GM23338 (cell line): ENCODE data around the gene COL1A1. TPM values are rescaled to one million over a fixed set of nuclear protein-coding genes. Genes with fewer than 3 reads are reported as not detected.
A peak's percentile ranks its signal among the peaks of the same experiment; 100 is the strongest.

ENCODE experiments used
- ATAC-seq: fragments of 200-7000 bp; cut with Tn5 transposase; 3 replicates; pipeline ENCODE4 v1.9.1; 2020
- DNase-seq: peaks from one replicate; pipeline ENCODE4 v3.0.0-alpha.2; 2015; ENCODE audit warnings: low spot score
- H2AFZ ChIP-seq: fragments of 200-600 bp; sonication (generic); 2 replicates; pipeline ENCODE4 v1.8.0; 2016; ENCODE audit warnings: antibody characterized with exemption, mild to moderate bottlenecking, moderate library complexity
- H3F3A ChIP-seq: fragments of 200-600 bp; sonication (generic); replicated peaks from 2 replicates; pipeline ENCODE4 v1.8.0; 2017; ENCODE audit warnings: antibody characterized with exemption, mixed run types, low read depth
- H3K27ac ChIP-seq: fragments of 200-600 bp; sonication (generic); 2 replicates; pipeline ENCODE4 v1.6.1; 2016; ENCODE audit warnings: low read depth
- H3K27me3 ChIP-seq: fragments of 200-600 bp; sonication (generic); 2 replicates; pipeline ENCODE4 v1.8.0; 2016; ENCODE audit warnings: mild to moderate bottlenecking, mixed run types, moderate library complexity; ENCODE audit not compliant: insufficient read depth
- H3K36me3 ChIP-seq: fragments of 200-600 bp; sonication (generic); 2 replicates; pipeline ENCODE4 v1.8.0; 2016; ENCODE audit warnings: mild to moderate bottlenecking; ENCODE audit not compliant: insufficient read depth
- H3K4me1 ChIP-seq: fragments of 200-600 bp; sonication (generic); 2 replicates; pipeline ENCODE4 v1.8.0; 2016; ENCODE audit warnings: mild to moderate bottlenecking, moderate library complexity; ENCODE audit not compliant: insufficient read depth
- H3K4me2 ChIP-seq: fragments of 200-600 bp; sonication (generic); 2 replicates; pipeline ENCODE4 v1.7.1; 2017; ENCODE audit warnings: mixed run types
- H3K4me3 ChIP-seq: fragments of 200-600 bp; sonication (generic); 2 replicates; pipeline ENCODE4 v1.6.1; 2016; ENCODE audit warnings: mixed run types
- H3K79me2 ChIP-seq: fragments of 200-600 bp; sonication (generic); replicated peaks from 2 replicates; pipeline ENCODE4 v1.8.0; 2017; ENCODE audit warnings: mild to moderate bottlenecking; ENCODE audit not compliant: insufficient read depth
- H3K9me2 ChIP-seq: fragments of 200-600 bp; sonication (generic); 2 replicates; pipeline ENCODE4 v1.8.0; 2017; ENCODE audit not compliant: insufficient read depth
- H4K20me1 ChIP-seq: fragments of 200-600 bp; sonication (generic); replicated peaks from 2 replicates; pipeline ENCODE4 v1.8.0; 2017; ENCODE audit warnings: mild to moderate bottlenecking; ENCODE audit not compliant: insufficient read depth
- H3K27ac Mint-ChIP-seq: 2 replicates; pipeline ENCODE4 v1.8.0; 2020; ENCODE audit warnings: inconsistent platforms, mild to moderate bottlenecking, moderate library complexity, mixed read lengths
- H3K27me3 Mint-ChIP-seq: 3 replicates; pipeline ENCODE4 v1.8.0; 2022; ENCODE audit warnings: low read depth, mild to moderate bottlenecking, moderate library complexity, mixed read lengths, inconsistent platforms; ENCODE audit not compliant: insufficient read depth, poor library complexity
- H3K36me3 Mint-ChIP-seq: 3 replicates; pipeline ENCODE4 v1.8.0; 2021; ENCODE audit warnings: low read depth, mild to moderate bottlenecking, inconsistent platforms, moderate library complexity, mixed read lengths
- H3K4me1 Mint-ChIP-seq: 3 replicates; pipeline ENCODE4 v1.8.0; 2020; ENCODE audit warnings: mild to moderate bottlenecking, inconsistent platforms, mixed read lengths
- H3K4me3 Mint-ChIP-seq: 3 replicates; pipeline ENCODE4 v1.8.0; 2021; ENCODE audit warnings: moderate library complexity, mild to moderate bottlenecking, inconsistent platforms, mixed read lengths
- H3K9me3 Mint-ChIP-seq: 3 replicates; pipeline ENCODE4 v1.8.0; 2020; ENCODE audit warnings: moderate library complexity, mild to moderate bottlenecking, inconsistent platforms, mixed read lengths
- CREB1 ChIP-seq: fragments of 250-450 bp; sonication (Bioruptor Pico); IDR thresholded peaks from 2 replicates; pipeline ENCODE4 v1.5.0; 2020; ENCODE audit warnings: low read depth, mild to moderate bottlenecking, moderate library complexity
- EZH2 ChIP-seq: fragments of 200-600 bp; sonication (generic); IDR thresholded peaks from one replicate; pipeline ENCODE4 v1.8.0; 2017; ENCODE audit warnings: antibody characterized with exemption, mild to moderate bottlenecking, low read depth; ENCODE audit not compliant: unreplicated experiment
- EZH2phosphoT487 ChIP-seq: fragments of 200-600 bp; sonication (generic); IDR thresholded peaks from one replicate; pipeline ENCODE4 v1.8.1; 2018; ENCODE audit warnings: antibody characterized with exemption; ENCODE audit not compliant: unreplicated experiment
- JUNB ChIP-seq: IDR thresholded peaks from one replicate; pipeline ENCODE4 v1.6.1; 2016; ENCODE audit warnings: antibody characterized with exemption; ENCODE audit not compliant: unreplicated experiment
- NANOG ChIP-seq: IDR thresholded peaks from 2 replicates; pipeline ENCODE4 v1.6.1; 2016; ENCODE audit warnings: antibody characterized with exemption, borderline replicate concordance
- POLR2AphosphoS5 ChIP-seq: IDR thresholded peaks from 2 replicates; pipeline ENCODE4 v1.6.1; 2016; ENCODE audit warnings: antibody characterized with exemption, low read depth
- STAT1 ChIP-seq: IDR thresholded peaks from one replicate; pipeline ENCODE4 v1.6.1; 2016; ENCODE audit warnings: antibody characterized with exemption; ENCODE audit not compliant: unreplicated experiment
- ZNF114 ChIP-seq: fragments of 250-450 bp; sonication (Bioruptor Pico); IDR thresholded peaks from 2 replicates; pipeline ENCODE4 v1.5.0; 2020; ENCODE audit warnings: mild to moderate bottlenecking, moderate library complexity
- ZNF331 ChIP-seq: fragments of 250-450 bp; sonication (Bioruptor Pico); IDR thresholded peaks from 2 replicates; pipeline ENCODE4 v1.5.0; 2020; ENCODE audit warnings: low read depth, mild to moderate bottlenecking, moderate library complexity
- polyA plus RNA-seq: library from polyadenylated mRNA; unstranded; fragments of >200 nt; fragmentation: Nextera tagmentation; extraction: Ambion mirVana; gene quantifications from 2 replicates; pipeline ENCODE4 v1.2.1, GENCODE V29; 2016
- total RNA-seq: library from RNA; depleted of rRNA; stranded (reverse); fragments of >200 nt; shearing (Covaris generic); gene quantifications from 2 replicates; pipeline ENCODE4 v1.2.3, GENCODE V29; 2014
- TF ChIP-seq, protein P1 (sequence below): IDR thresholded peaks from 2 replicates; pipeline ENCODE4 v1.6.1; 2016; ENCODE audit warnings: antibody characterized with exemption
- TF ChIP-seq, protein P2 (sequence below): IDR thresholded peaks from one replicate; pipeline ENCODE4 v1.6.1; 2018; ENCODE audit warnings: antibody characterized with exemption; ENCODE audit not compliant: unreplicated experiment
- TF ChIP-seq, protein P3 (sequence below), 2 experiments: fragments of 200-600 bp in 1 of 2; sonication (generic) in 1 of 2; conservative IDR thresholded peaks; 2 replicates each; pipeline versions ENCODE4 v1.5.1 to v1.6.1; 2016 to 2017; ENCODE audit warnings: antibody characterized with exemption in 2 of 2, low read depth in 2 of 2, mild to moderate bottlenecking in 2 of 2, moderate library complexity in 1 of 2

COL1A1 gene
- total and polyA plus RNA-seq, 2 experiments from 2014 or later, result 21.2 to 34.3 TPM

DNA sequence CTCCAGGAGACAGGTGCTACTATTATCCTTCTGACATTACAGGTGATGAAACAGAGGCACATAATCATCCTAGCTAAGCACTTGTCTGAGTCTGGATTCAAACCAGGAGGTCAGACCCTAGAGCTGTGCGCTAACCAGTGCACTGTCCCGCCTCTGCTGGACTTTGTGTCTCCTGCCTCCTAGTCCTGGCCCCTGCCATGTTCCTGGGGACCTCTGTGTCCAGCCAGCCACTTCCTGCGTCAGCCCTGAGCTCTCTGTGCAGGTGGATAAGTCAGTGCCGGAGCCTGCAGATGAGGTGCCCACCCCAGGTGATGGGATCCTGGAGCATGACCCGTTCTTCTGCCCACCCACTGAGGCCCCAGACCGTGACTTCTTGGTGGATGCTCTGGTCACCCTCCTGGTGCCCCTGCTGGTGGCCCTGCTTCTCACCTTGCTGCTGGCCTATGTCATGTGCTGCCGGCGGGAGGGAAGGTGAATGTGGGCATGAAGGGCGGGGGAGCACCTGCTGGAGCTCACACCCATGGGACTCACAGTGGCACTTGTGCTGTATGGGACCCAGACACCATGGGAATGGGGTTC lies 31.5 kb downstream of the COL1A1 start:
- Histone ChIP-seq H3K27ac (no peak overlapping the region), H2AFZ (no peak overlapping the region), H3K79me2 (no peaks in the 10 kb centered on the region), H3K4me1 (no peaks in the 10 kb centered on the region), H3K4me3 (no peak overlapping the region), H3K4me2 (no peak overlapping the region), H3F3A (no peaks in the 10 kb centered on the region), H3K27me3 (no peaks in the 10 kb centered on the region), H3K9me2 (no peaks in the 10 kb centered on the region), H4K20me1 (no peaks in the 10 kb centered on the region), H3K36me3 (no peaks in the 10 kb centered on the region)
- Mint-ChIP-seq H3K9me3 (no peaks in the 10 kb centered on the region; the same call in 2 of the 3 replicates), H3K4me3 (no peak overlapping the region), H3K27me3 (peaks cover 14% of the 10 kb centered on the region), H3K4me1 (peaks cover 27% of the 10 kb centered on the region), H3K27ac (no peak overlapping the region), H3K36me3 (no peaks in the 10 kb centered on the region)
- DNase-seq, result no peak
- ATAC-seq, result no peak
- no peak for TF ChIP-seq EZH2
- TF ChIP-seq, protein P1, sequence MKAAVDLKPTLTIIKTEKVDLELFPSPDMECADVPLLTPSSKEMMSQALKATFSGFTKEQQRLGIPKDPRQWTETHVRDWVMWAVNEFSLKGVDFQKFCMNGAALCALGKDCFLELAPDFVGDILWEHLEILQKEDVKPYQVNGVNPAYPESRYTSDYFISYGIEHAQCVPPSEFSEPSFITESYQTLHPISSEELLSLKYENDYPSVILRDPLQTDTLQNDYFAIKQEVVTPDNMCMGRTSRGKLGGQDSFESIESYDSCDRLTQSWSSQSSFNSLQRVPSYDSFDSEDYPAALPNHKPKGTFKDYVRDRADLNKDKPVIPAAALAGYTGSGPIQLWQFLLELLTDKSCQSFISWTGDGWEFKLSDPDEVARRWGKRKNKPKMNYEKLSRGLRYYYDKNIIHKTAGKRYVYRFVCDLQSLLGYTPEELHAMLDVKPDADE, result no peak
- no peak for TF ChIP-seq ZNF114
- no peak for TF ChIP-seq STAT1
- TF ChIP-seq, protein P2, sequence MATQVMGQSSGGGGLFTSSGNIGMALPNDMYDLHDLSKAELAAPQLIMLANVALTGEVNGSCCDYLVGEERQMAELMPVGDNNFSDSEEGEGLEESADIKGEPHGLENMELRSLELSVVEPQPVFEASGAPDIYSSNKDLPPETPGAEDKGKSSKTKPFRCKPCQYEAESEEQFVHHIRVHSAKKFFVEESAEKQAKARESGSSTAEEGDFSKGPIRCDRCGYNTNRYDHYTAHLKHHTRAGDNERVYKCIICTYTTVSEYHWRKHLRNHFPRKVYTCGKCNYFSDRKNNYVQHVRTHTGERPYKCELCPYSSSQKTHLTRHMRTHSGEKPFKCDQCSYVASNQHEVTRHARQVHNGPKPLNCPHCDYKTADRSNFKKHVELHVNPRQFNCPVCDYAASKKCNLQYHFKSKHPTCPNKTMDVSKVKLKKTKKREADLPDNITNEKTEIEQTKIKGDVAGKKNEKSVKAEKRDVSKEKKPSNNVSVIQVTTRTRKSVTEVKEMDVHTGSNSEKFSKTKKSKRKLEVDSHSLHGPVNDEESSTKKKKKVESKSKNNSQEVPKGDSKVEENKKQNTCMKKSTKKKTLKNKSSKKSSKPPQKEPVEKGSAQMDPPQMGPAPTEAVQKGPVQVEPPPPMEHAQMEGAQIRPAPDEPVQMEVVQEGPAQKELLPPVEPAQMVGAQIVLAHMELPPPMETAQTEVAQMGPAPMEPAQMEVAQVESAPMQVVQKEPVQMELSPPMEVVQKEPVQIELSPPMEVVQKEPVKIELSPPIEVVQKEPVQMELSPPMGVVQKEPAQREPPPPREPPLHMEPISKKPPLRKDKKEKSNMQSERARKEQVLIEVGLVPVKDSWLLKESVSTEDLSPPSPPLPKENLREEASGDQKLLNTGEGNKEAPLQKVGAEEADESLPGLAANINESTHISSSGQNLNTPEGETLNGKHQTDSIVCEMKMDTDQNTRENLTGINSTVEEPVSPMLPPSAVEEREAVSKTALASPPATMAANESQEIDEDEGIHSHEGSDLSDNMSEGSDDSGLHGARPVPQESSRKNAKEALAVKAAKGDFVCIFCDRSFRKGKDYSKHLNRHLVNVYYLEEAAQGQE, result no peak
- TF ChIP-seq EZH2phosphoT487, result no peak
- TF ChIP-seq JUNB, result no peak
- TF ChIP-seq ZNF331 (CRISPR knock-in tag), result no peak
- no peak for TF ChIP-seq NANOG
- TF ChIP-seq POLR2AphosphoS5, result no peak

DNA sequence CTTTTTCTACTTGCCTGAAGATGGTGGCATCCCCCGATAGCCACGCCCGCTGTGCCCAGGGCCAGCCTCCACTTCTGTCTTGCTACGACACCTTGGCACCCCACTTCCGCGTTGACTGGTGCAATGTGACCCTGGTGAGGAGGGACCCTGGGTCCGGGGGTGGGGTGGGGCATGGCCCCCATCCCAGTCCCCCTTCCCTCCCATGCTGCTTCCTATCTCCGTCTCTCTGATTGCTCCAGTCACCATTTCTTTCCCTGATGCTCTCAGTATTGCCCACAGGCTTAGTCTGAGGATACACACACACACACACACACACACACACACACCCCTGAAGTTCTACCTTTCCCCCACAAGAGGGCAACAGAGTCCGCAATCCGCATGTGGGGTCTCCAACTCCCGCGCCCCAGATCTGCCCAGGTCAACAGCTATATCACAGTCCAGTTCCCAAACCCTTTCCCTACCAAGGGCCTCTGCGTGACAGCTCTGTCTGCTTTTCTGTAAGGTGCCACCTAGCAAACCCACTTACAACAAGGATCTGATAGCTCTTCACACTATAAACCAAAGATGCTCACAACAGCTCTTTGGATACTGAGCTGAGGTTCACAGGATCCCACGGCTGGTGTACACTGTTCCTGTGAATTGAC lies 32.2 kb downstream of the COL1A1 start:
- Mint-ChIP-seq H3K27me3 (peaks cover 16% of the 10 kb centered on the region), H3K27ac (no peak overlapping the region), H3K4me1 (peaks cover 27% of the 10 kb centered on the region), H3K36me3 (no peaks in the 10 kb centered on the region), H3K9me3 (no peaks in the 10 kb centered on the region; the same call in 2 of the 3 replicates), H3K4me3 (no peak overlapping the region; the same call in 2 of the 3 replicates)
- no peak for TF ChIP-seq EZH2phosphoT487
- TF ChIP-seq CREB1 (CRISPR knock-in tag), result peak; percentile 61
- TF ChIP-seq, protein P1, result no peak
- TF ChIP-seq, protein P3, sequence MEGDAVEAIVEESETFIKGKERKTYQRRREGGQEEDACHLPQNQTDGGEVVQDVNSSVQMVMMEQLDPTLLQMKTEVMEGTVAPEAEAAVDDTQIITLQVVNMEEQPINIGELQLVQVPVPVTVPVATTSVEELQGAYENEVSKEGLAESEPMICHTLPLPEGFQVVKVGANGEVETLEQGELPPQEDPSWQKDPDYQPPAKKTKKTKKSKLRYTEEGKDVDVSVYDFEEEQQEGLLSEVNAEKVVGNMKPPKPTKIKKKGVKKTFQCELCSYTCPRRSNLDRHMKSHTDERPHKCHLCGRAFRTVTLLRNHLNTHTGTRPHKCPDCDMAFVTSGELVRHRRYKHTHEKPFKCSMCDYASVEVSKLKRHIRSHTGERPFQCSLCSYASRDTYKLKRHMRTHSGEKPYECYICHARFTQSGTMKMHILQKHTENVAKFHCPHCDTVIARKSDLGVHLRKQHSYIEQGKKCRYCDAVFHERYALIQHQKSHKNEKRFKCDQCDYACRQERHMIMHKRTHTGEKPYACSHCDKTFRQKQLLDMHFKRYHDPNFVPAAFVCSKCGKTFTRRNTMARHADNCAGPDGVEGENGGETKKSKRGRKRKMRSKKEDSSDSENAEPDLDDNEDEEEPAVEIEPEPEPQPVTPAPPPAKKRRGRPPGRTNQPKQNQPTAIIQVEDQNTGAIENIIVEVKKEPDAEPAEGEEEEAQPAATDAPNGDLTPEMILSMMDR (conservative IDR thresholded peaks at IDR 0.05; ENCODE audit: low read depth in 2 of 2), result peak; percentile 88 to 96
- Histone ChIP-seq H3K36me3 (no peaks in the 10 kb centered on the region), H3K4me3 (no peak overlapping the region), H3K27me3 (no peaks in the 10 kb centered on the region), H2AFZ (no peak overlapping the region), H4K20me1 (no peaks in the 10 kb centered on the region), H3K9me2 (no peaks in the 10 kb centered on the region), H3K79me2 (no peaks in the 10 kb centered on the region), H3K27ac (no peak overlapping the region), H3K4me2 (no peak overlapping the region), H3K4me1 (no peaks in the 10 kb centered on the region), H3F3A (no peaks in the 10 kb centered on the region)
- DNase-seq (peak; percentile 89), ATAC-seq (peak; percentile 79)
